ENCODE data around the gene DGKQ. TPM values are rescaled to one million over a fixed set of nuclear protein-coding genes. Genes with fewer than 3 reads are reported as not detected.
A peak's percentile ranks its signal among the peaks of the same experiment; 100 is the strongest.

The DGKQ gene
- total and polyA plus RNA-seq, 11 donors: 2.6 to 7.3 (median 4.1) TPM

DNA sequence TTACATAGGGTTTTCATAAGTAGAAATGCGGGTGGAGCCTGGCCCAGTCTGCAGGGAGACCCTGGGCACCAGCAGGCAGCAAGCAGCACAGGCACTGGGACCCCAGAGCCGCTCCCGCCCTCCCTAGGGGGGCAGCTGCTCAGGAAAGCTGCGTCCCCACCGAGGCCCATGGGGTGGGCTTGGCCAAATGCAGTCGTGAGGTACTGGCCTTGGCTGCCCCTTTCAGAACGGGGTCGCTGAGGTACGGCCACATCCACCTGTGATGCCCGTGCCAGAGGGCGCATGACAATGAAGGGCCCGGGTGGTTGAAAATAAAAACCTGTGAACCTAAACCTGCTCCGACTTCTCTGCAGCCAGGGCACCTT is 24.5 kb downstream of the DGKQ start:
- peak in 1 of 5 donors; percentile 12 for DNase-seq
- ATAC-seq: no peak

DNA sequence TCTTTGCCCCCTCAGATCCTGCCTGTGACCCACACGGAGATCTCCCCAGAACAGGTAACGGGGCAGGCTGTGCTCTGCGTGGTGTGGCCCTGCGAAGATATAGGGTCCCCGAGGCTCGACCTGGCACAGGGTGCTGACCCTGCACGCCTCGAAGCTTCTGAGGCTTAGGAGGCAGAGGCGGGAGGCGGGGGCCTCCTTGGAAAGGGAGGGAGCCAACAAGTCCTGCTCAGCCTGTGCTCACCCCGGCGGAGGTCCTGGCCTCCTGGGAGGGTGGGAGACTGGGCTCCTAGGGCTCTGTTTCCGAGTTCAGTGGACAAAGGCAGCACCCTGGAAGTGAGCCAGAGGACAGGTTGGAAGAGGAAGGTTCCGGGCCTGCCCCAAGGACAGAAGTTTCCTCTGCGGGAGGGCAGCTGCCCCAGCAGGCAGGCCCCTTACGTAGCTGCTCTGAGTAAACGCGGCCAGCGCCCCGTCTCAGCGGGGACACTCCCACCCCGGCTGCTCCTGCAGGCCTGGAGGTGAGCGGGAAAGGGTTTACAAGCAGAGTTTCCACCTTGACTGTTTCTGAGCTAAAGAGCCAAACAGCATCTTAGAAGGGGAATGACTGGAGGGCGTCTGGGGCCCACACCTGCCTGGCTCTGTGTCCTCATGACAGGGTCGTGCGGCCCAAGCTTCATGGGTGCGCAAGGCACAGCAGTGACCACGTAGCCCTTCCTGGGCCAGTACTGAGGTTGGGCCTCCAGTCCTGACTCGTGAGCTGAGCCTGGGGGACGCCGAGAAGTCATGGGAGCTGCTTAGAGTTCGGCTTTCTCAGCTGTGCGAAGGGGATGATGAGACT is 25.1 kb downstream of the DGKQ start:
- 78 to 89% (median 78%) methylated on average over 24 to 33 of the region's 33 CpGs for WGBS, 4 donors
- Histone ChIP-seq H3K4me1 (peaks cover 0 to 18% (median 0%) of the 10 kb centered on the region in 12 donors), H3K27ac (no peak overlapping the region), H3K4me3 (no peak overlapping the region), H3K36me3 (peaks cover 0 to 21% (median 8%) of the 10 kb centered on the region in 9 donors), H3K27me3 (no peaks in the 10 kb centered on the region), H3K9me3 (no peaks in the 10 kb centered on the region)
- DNase-seq (peak in 3 of 5 donors; percentile 19 to 31 (median 28)), ATAC-seq (peak in 1 of 4 donors; percentile 11)
- TF ChIP-seq POLR2A (IDR thresholded peaks at IDR 0.05) (no peak), CTCF (IDR thresholded peaks at IDR 0.05) (no peak)
- intact Hi-C loops (cut with DNase I): no loop called here

More for the DNA sequence above, 24.5 kb downstream of the DGKQ start:
- no peak overlapping the region for H3K4me3 ChIP-seq
- H3K27me3 ChIP-seq: no peaks in the 10 kb centered on the region
- intact Hi-C loops (cut with DNase I): no loop called here
- 86 to 97% (median 92%) methylated on average over 4 to 13 of the region's 13 CpGs for WGBS, 4 donors
- H3K9me3 ChIP-seq: no peaks in the 10 kb centered on the region
- H3K4me1 ChIP-seq: peaks cover 0 to 18% (median 0%) of the 10 kb centered on the region in 12 donors
- H3K36me3 ChIP-seq: peaks cover 0 to 21% (median 7%) of the 10 kb centered on the region in 9 donors
- H3K27ac ChIP-seq: no peak overlapping the region
- TF ChIP-seq POLR2A (IDR thresholded peaks at IDR 0.05): no peak
- TF ChIP-seq CTCF (IDR thresholded peaks at IDR 0.05): no peak

- TF ChIP-seq POLR2A (IDR thresholded peaks at IDR 0.05) (no peak), CTCF (IDR thresholded peaks at IDR 0.05) (no peak)
- Histone ChIP-seq H3K4me1 (peaks cover 0 to 18% (median 0%) of the 10 kb centered on the region in 12 donors), H3K36me3 (peaks cover 0 to 19% (median 8%) of the 10 kb centered on the region in 9 donors), H3K27ac (no peak overlapping the region), H3K9me3 (no peaks in the 10 kb centered on the region), H3K4me3 (no peak overlapping the region), H3K27me3 (no peaks in the 10 kb centered on the region)
- intact Hi-C loops (cut with DNase I): no loop called here
- ATAC-seq (no peak), DNase-seq (peak in 2 of 5 donors; percentile 14 to 21)
- 92 to 95% (median 93%) methylated on average over 18 to 19 of the region's 19 CpGs for WGBS, 4 donors
Measured at GRCh38 chr4:947491-947971, 25.8 kb downstream of the DGKQ start.
